Measurements from ENCODE around the gene LRRC27.

Gene LRRC27

GRCh38 chr10:132354356-132355094 lies 22.5 kb downstream of the LRRC27 start:
- H3K4me3 ChIP-seq (replicated peaks; ENCODE audit: insufficient read depth, low read length): no peak overlapping the region
- DNase-seq (ENCODE audit: low read depth in 1 of 2, low spot score in 1 of 2): no peak
- no peaks in the 10 kb centered on the region for H3K27me3 ChIP-seq (ENCODE audit: insufficient read depth, poor library complexity, severe bottlenecking)
- no peak overlapping the region for H3K27ac ChIP-seq (replicated peaks)
- TF ChIP-seq SPI1 (IDR thresholded peaks at IDR 0.05; ENCODE audit: borderline replicate concordance, low read depth) (no peak), REST (IDR thresholded peaks at IDR 0.05; ENCODE audit: insufficient replicate concordance, low read depth) (no peak), POLR2AphosphoS5 (IDR thresholded peaks at IDR 0.05; ENCODE audit: low read depth) (no peak), CTCF (IDR thresholded peaks at IDR 0.05; ENCODE audit: insufficient read depth, low read length) (no peak)

GRCh38 chr10:132355297-132355696 lies 23.3 kb downstream of the LRRC27 start:
- no peak overlapping the region for H3K27ac ChIP-seq (replicated peaks)
- H3K27me3 ChIP-seq (ENCODE audit: insufficient read depth, poor library complexity, severe bottlenecking): no peaks in the 10 kb centered on the region
- no peak overlapping the region for H3K4me3 ChIP-seq (replicated peaks; ENCODE audit: insufficient read depth, low read length)
- DNase-seq (ENCODE audit: low read depth in 1 of 2, low spot score in 1 of 2): no peak
- no peak for TF ChIP-seq GABPA (IDR thresholded peaks at IDR 0.05; ENCODE audit: low read depth)
- TF ChIP-seq REST (IDR thresholded peaks at IDR 0.05; ENCODE audit: insufficient replicate concordance, low read depth): no peak
- no peak for TF ChIP-seq POLR2AphosphoS5 (IDR thresholded peaks at IDR 0.05; ENCODE audit: low read depth)
- no peak for TF ChIP-seq CTCF (IDR thresholded peaks at IDR 0.05; ENCODE audit: insufficient read depth, low read length)
- no peak for TF ChIP-seq SPI1 (IDR thresholded peaks at IDR 0.05; ENCODE audit: borderline replicate concordance, low read depth)

- TF ChIP-seq POLR2AphosphoS5 (IDR thresholded peaks at IDR 0.05; ENCODE audit: low read depth) (no peak), SPI1 (IDR thresholded peaks at IDR 0.05; ENCODE audit: borderline replicate concordance, low read depth) (no peak), CTCF (IDR thresholded peaks at IDR 0.05; ENCODE audit: insufficient read depth, low read length) (no peak), REST (IDR thresholded peaks at IDR 0.05; ENCODE audit: insufficient replicate concordance, low read depth) (no peak), GABPA (IDR thresholded peaks at IDR 0.05; ENCODE audit: low read depth) (no peak)
- H3K4me3 ChIP-seq (replicated peaks; ENCODE audit: insufficient read depth, low read length): no peak overlapping the region
- H3K27ac ChIP-seq (replicated peaks): no peak overlapping the region
- no peaks in the 10 kb centered on the region for H3K27me3 ChIP-seq (ENCODE audit: insufficient read depth, poor library complexity, severe bottlenecking)
- no peak for DNase-seq (ENCODE audit: low read depth in 1 of 2, low spot score in 1 of 2)
Observed at GRCh38 chr10:132355754-132356153, 23.8 kb downstream of the LRRC27 start.

Data from HL-60 (cell line).